ENCODE measurements around the gene SEMA7A.

DNA sequence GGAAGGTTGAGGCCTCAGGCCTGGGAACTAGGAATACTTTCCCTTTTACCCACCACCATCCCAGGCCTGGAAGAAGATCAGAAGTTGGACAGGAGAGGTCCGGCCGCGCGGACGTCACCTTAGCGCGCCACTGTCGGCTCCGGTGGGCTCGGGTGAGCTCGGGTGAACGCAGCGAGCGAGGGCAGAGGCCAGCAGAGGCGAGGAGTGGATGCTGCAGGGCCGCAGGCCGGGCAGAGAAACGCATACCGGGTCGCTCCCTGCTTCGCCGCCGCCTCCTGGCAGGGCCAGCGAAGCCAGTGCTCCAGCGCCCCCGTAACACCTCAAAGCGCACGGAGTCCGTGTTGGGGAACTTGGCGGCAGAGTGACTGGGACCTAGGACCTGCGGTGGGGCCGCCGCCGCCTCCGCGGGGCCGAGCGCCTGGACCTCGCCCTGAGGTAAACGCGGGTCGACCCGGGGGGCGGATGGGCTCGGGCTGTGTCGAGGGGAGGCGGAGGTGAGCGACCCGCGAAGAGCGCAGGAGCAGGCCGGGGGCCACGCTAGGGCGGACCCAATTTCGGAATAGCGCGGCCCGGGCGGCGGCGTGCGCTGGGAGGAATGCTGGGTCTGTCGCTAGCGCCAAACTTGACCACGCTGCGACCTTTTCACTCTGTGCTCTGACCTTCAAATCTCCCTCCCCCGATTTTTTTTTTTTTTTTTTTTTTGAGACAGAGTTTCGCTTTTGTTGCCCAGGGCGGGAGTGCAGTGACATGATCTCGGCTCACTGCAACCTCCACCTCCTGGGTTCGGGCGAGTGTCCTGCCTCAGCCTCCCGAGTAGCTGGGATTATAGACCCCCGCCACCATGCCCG, 67.9 kb downstream of the SEMA7A start:
- TF ChIP-seq, protein P1, sequence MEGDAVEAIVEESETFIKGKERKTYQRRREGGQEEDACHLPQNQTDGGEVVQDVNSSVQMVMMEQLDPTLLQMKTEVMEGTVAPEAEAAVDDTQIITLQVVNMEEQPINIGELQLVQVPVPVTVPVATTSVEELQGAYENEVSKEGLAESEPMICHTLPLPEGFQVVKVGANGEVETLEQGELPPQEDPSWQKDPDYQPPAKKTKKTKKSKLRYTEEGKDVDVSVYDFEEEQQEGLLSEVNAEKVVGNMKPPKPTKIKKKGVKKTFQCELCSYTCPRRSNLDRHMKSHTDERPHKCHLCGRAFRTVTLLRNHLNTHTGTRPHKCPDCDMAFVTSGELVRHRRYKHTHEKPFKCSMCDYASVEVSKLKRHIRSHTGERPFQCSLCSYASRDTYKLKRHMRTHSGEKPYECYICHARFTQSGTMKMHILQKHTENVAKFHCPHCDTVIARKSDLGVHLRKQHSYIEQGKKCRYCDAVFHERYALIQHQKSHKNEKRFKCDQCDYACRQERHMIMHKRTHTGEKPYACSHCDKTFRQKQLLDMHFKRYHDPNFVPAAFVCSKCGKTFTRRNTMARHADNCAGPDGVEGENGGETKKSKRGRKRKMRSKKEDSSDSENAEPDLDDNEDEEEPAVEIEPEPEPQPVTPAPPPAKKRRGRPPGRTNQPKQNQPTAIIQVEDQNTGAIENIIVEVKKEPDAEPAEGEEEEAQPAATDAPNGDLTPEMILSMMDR (IDR thresholded peaks at IDR 0.05) = no peak
- peak in 1 of 2 donors; percentile 25 for TF ChIP-seq POLR2A (IDR thresholded peaks at IDR 0.05)

Measured in uterus (tissue), 2 donors.